Embryonic facial prominence (tissue), 1 donor: ENCODE results near the gene MYCBP.

Source experiments
- DNase-seq: peaks from one replicate; pipeline ENCODE4 v3.0.0-alpha.2; 2016; ENCODE audit errors: extremely low spot score

Gene MYCBP

GRCh38 chr1:38820860-38821259 lies 52.3 kb downstream of the MYCBP start:
- no peak for DNase-seq

DNA sequence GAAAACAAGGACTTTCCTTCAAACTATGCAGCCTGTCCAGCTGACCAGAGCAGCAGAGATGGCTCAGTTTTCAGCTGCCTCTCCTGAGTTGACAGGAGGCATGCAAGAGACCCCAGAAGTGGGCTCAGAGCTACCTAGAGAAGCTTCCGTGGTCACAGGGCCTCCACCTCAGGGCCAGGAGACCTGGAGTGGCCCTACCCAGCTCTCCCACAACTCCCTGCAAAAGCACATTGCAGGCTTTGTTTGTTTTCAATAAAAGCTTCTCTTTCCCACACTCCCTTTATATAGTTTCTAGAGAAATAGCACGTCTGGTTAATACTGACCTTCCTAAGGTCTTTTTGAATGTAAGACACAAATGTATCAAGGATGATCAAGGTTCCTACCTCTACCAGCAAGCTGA lies 53.6 kb downstream of the MYCBP start:
- DNase-seq = no peak

DNA sequence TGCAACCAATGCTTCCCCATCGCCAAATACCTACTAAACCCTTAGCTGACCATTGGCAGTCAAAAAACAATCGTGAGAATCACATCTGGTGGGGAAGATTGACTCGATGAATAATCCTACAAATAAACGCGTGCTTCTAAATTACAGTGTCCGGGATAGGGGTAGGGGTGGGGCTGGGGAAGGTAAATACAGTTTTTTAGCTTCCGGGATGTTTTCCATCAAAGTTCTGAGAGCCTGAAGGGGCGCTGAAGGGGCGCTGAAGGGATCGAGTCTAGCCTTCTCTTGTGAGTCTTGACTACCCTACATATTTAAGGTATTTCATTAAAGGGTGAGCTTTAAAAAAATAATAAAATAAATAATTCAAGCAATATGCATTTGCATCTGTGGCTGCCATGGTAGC lies 54.1 kb downstream of the MYCBP start:
- no peak for DNase-seq

GRCh38 chr1:38818175-38818976 lies 54.8 kb downstream of the MYCBP start:
- DNase-seq = no peak

DNA sequence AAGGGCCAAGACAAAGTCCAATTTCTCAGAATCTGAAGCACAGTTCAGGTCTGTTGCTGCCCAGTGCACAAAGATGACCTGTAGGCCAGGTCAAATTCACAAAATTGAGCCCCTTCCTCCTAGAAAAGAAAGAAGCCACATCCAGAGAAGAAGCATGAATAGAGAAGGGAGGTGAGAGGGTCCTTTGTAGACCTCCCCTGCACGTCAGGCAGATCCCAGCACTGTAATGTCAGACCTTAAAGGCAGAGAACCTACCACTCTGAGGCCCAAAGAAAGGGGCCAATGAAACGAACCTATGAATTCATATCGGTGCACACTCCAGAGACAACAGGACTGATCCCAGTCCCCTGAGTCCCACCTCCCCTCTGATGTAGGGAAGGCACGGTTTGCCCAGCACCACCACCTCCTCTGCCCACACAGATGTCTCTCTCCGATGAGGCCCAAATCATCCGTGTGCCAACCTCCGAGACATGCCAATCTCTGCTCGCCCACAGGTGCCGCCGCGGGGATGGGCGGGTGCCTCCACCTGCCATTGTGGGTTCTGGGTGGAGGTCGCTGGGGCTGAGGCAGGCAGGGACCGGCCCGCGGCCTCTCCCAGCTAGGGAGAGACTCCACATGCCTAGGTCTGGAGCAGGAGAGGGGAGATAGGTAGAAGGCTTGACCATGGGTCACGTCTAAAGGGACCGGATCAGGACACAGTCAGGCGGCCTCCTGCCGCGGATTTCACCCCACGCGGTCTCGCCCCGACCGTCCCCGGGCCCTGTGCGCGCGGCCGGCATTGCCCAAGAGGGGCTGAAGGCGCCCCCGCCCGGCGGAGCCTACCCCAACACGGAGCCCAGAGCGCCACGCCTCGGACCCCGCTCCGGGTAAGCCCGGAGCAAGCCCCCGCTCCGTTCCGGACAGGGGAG lies 55.6 kb downstream of the MYCBP start:
- DNase-seq = no peak

DNA sequence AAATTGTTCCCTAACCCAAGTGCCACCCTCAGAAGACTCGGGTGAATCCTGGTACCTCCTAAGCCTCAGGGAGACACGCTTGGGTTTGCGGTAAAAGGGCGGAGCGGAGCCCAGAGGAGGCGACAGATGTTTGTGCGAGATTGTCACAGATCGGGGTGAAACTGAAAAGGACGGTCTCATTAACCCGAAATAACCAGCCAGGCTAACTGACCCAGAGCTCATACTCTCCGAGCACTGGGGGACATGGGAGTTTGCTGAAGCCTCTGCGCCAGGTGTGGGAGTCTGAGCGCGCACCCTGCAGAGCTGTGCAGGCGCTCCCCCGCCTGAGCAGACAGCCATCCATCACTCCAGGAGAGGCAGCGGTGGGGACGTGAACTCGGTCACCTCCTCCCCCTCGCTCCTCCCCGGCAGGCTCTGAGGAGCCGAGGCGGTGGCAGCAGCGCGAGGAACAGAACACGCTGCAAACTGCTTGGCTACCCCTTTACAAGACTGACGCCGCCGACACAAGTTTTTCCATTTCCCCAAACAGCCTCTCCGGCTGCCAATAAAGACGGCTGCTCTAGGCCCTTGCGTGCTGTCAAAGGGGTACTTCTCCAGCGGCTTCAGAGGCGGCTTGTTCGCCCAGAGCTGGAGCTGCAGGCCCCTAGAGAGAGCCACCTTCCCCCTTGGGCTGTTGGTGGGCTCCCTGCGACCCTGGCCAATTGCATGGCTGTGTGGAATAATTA lies 57.1 kb downstream of the MYCBP start:
- no peak for DNase-seq

- DNase-seq = no peak
Measured at GRCh38 chr1:38814984-38815464, 58.1 kb downstream of the MYCBP start.

DNA sequence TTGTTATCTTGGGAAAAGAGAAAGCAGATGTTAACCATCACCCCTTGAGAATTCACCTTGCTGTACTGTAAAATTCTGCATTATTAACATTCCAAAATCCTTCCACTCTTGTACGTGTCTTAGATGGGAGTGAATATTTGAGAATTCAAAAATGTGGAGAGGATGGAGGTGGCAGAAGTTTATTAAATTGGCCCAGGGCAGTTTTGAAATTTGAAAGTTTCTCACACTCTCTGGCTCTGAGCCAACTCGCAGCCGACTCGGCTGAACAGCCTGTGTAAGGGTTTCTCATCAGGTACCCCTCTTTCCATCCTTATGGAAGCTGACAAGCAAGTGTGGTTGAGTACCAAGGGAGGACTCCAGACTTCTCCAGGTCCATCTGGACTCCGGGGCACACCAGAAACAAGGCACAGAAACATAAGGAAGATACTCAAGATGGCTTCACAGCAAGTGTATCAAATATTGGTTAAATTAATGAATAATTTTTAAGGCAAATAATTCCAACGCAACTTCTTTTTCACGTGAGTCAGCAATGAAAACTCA lies 58.6 kb downstream of the MYCBP start:
- no peak for DNase-seq

DNA sequence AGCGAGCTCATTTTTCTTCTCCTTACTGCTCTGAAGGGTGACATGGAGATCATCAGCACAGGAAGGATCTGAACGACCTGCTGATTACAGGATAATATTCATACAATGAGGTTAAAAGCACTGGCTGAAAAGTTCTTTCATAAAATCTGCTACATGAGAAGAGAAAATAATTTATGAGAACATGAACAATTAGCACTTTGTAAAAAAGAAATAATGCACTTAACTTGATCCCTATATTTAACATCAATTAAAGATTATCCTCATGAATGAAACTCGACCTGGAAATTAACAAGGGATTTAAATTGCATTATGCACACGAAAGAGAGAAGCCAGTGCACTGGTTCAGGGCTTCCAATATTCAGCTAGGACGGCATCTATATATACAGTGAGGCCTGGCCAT lies 60.2 kb downstream of the MYCBP start:
- no peak for DNase-seq
